Prostate gland (tissue), 2 donors: ENCODE measurements around the gene SORBS2. TPM values are rescaled to one million over a fixed set of nuclear protein-coding genes. Genes with fewer than 3 reads are reported as not detected.

Experiments
- DNase-seq: peaks from one replicate; pipeline ENCODE4 v3.0.0-alpha.2; 2019; ENCODE audit warnings: low spot score
- H3K27ac ChIP-seq, 2 donors: fragments of 200-600 bp; sonication (generic); 2 replicates each; pipeline ENCODE4 v1.5.1; 2017 to 2019
- H3K27me3 ChIP-seq: fragments of 200-600 bp; sonication (generic); replicated peaks from 2 replicates; pipeline ENCODE4 v1.5.1; 2019; ENCODE audit not compliant: insufficient read depth
- H3K36me3 ChIP-seq, 2 donors: fragments of 200-600 bp; sonication (generic); 1 replicate in 1 of 2; 2 replicates in 1 of 2; pipeline versions ENCODE4 v1.5.1 to v1.8.1; 2017 to 2019
- H3K4me1 ChIP-seq: fragments of 200-600 bp; sonication (generic); replicated peaks from 2 replicates; pipeline ENCODE4 v1.5.1; 2019
- H3K4me3 ChIP-seq, 2 donors: fragments of 200-600 bp; sonication (generic); 2 replicates each; pipeline ENCODE4 v1.5.1; 2017 to 2019
- H3K9me3 ChIP-seq: fragments of 200-600 bp; sonication (generic); 2 replicates; pipeline ENCODE4 v1.5.1; 2017
- CTCF ChIP-seq, 4 experiments: fragments of 200-600 bp in 2 of 4; fragments of 450-650 bp in 2 of 4; sonication (generic) in 2 of 4; IDR thresholded peaks; 1 replicate in 3 of 4; 2 replicates in 1 of 4; pipeline ENCODE4 v1.5.1; 2016 to 2019; ENCODE audit warnings: antibody characterized with exemption in 4 of 4, mild to moderate bottlenecking in 2 of 4, moderate library complexity in 2 of 4
- POLR2A ChIP-seq: fragments of 450-650 bp; IDR thresholded peaks from one replicate; pipeline ENCODE4 v1.6.1; 2016; ENCODE audit warnings: antibody characterized with exemption, mild to moderate bottlenecking
- POLR2AphosphoS5 ChIP-seq: sonication (generic); formaldehyde crosslinking; IDR thresholded peaks from one replicate; pipeline ENCODE4 v1.6.1; 2017; ENCODE audit warnings: antibody characterized with exemption
- WGBS: methylation state at CpG from one replicate; pipeline ENCODE4 v1.1.5; 2018; 5-methylcytosine and 5-hydroxymethylcytosine counted together
- intact Hi-C: fragments of 100-400 bp; cut with DNase I; formaldehyde crosslinking; loops from one replicate; pipeline ENCODE4 v1.14.2; 2022
- total RNA-seq, 2 donors: library from RNA; depleted of rRNA; stranded (reverse); fragments of >200 nt; gene quantifications; one replicate each; pipeline ENCODE4 v1.1.0, GENCODE V29; 2016

Gene SORBS2
- total RNA-seq, 2 donors from 2014 or later: 175 to 242 TPM

GRCh38 chr4:185834778-185835177 lies 22.8 kb upstream of the SORBS2 start:
- H3K27ac ChIP-seq: no peak overlapping the region
- 91% methylated on average over 6 of the region's 6 CpGs for WGBS
- intact Hi-C loops: no loop called here
- H3K36me3 ChIP-seq: no peaks in the 10 kb centered on the region
- H3K4me3 ChIP-seq: no peak overlapping the region
- no peaks in the 10 kb centered on the region for H3K27me3 ChIP-seq
- DNase-seq: no peak
- no peaks in the 10 kb centered on the region for H3K9me3 ChIP-seq
- peaks cover 6% of the 10 kb centered on the region for H3K4me1 ChIP-seq
- TF ChIP-seq POLR2AphosphoS5: no peak
- TF ChIP-seq POLR2A: no peak
- TF ChIP-seq CTCF (IDR thresholded peaks at IDR 0.05): no peak

GRCh38 chr4:185834088-185834487 lies 22.1 kb upstream of the SORBS2 start:
- intact Hi-C loops: no loop called here
- Histone ChIP-seq H3K4me3 (no peak overlapping the region), H3K9me3 (no peaks in the 10 kb centered on the region), H3K27ac (no peak overlapping the region), H3K27me3 (no peaks in the 10 kb centered on the region), H3K4me1 (no peaks in the 10 kb centered on the region), H3K36me3 (no peaks in the 10 kb centered on the region)
- WGBS: 85% methylated on average over 4 of the region's 4 CpGs
- no peak for TF ChIP-seq POLR2AphosphoS5
- no peak for TF ChIP-seq CTCF (IDR thresholded peaks at IDR 0.05)
- no peak for TF ChIP-seq POLR2A
- DNase-seq: no peak

- no peak overlapping the region for H3K4me3 ChIP-seq
- H3K27me3 ChIP-seq: no peaks in the 10 kb centered on the region
- H3K9me3 ChIP-seq: no peaks in the 10 kb centered on the region
- no peaks in the 10 kb centered on the region for H3K4me1 ChIP-seq
- intact Hi-C loops: no loop called here
- TF ChIP-seq POLR2A (no peak), CTCF (IDR thresholded peaks at IDR 0.05) (no peak), POLR2AphosphoS5 (no peak)
- H3K36me3 ChIP-seq: no peaks in the 10 kb centered on the region
- no peak overlapping the region for H3K27ac ChIP-seq
- DNase-seq: no peak
Measured at GRCh38 chr4:185833055-185833598, 21.1 kb upstream of the SORBS2 start.

GRCh38 chr4:185831125-185831815 lies 19.3 kb upstream of the SORBS2 start:
- intact Hi-C loops: no loop called here
- Histone ChIP-seq H3K4me3 (no peak overlapping the region), H3K4me1 (no peaks in the 10 kb centered on the region), H3K27ac (no peak overlapping the region), H3K27me3 (no peaks in the 10 kb centered on the region), H3K36me3 (no peaks in the 10 kb centered on the region), H3K9me3 (no peaks in the 10 kb centered on the region)
- whole genome bisulfite sequencing: 91% methylated on average over 5 of the region's 5 CpGs
- TF ChIP-seq POLR2A (no peak), CTCF (IDR thresholded peaks at IDR 0.05) (no peak), POLR2AphosphoS5 (no peak)
- no peak for DNase-seq
